ENCODE data around the gene GLCCI1.

The GLCCI1 gene

GRCh38 chr7:7933915-7934526, 34.6 kb upstream of the GLCCI1 start:
- Histone ChIP-seq H3K79me2 (no peaks in the 10 kb centered on the region), H3K4me2 (ENCODE audit: low read length) (no peak overlapping the region), H3K36me3 (ENCODE audit: control insufficient read depth, insufficient read depth, low read length) (no peaks in the 10 kb centered on the region), H3K9ac (no peak overlapping the region), H3K4me1 (no peaks in the 10 kb centered on the region), H3K4me3 (ENCODE audit: low read depth, low read length) (no peak overlapping the region), H3K27me3 (ENCODE audit: control insufficient read depth, insufficient read depth, low read length) (no peaks in the 10 kb centered on the region), H3K9me3 (ENCODE audit: control insufficient read depth, low read length) (no peaks in the 10 kb centered on the region), H2AFZ (no peak overlapping the region), H3K27ac (no peak overlapping the region)
- TF ChIP-seq CTCF (IDR thresholded peaks at IDR 0.05): no peak

DNA sequence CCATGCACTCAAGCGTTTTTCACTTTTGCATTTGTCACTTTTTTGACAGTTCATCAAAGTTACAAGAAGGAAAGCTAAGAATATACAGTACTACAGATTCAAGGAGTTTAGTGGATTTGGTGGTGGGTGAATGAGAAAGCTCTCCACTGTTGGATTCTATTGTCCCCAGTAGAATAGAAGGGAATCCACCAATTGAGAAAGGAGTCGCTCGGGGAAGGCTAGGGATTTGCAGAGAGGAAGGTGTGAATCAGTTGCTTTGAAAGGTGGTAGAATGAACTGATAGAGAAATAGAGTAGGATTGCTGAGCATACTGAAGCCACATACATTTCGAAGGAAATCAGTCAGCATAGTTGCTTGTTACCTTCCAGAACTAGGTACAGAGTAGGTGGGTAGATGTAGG, 33.7 kb upstream of the GLCCI1 start:
- Histone ChIP-seq H3K4me2 (ENCODE audit: low read length) (no peak overlapping the region), H3K36me3 (ENCODE audit: control insufficient read depth, insufficient read depth, low read length) (no peaks in the 10 kb centered on the region), H3K4me1 (no peaks in the 10 kb centered on the region), H3K9me3 (ENCODE audit: control insufficient read depth, low read length) (no peaks in the 10 kb centered on the region), H3K27ac (no peak overlapping the region), H2AFZ (no peak overlapping the region), H3K79me2 (no peaks in the 10 kb centered on the region), H3K27me3 (ENCODE audit: control insufficient read depth, insufficient read depth, low read length) (no peaks in the 10 kb centered on the region), H3K9ac (no peak overlapping the region), H3K4me3 (ENCODE audit: low read depth, low read length) (no peak overlapping the region)
- TF ChIP-seq CTCF (IDR thresholded peaks at IDR 0.05): no peak

- H3K79me2 ChIP-seq: no peaks in the 10 kb centered on the region
- H3K36me3 ChIP-seq (ENCODE audit: control insufficient read depth, insufficient read depth, low read length): no peaks in the 10 kb centered on the region
- no peak overlapping the region for H2AFZ ChIP-seq
- no peak for TF ChIP-seq CTCF (IDR thresholded peaks at IDR 0.05)
- no peaks in the 10 kb centered on the region for H3K9me3 ChIP-seq (ENCODE audit: control insufficient read depth, low read length)
- no peak overlapping the region for H3K4me3 ChIP-seq (ENCODE audit: low read depth, low read length)
- H3K9ac ChIP-seq: no peak overlapping the region
- H3K4me1 ChIP-seq: no peaks in the 10 kb centered on the region
- H3K27me3 ChIP-seq (ENCODE audit: control insufficient read depth, insufficient read depth, low read length): no peaks in the 10 kb centered on the region
- no peak overlapping the region for H3K4me2 ChIP-seq (ENCODE audit: low read length)
- no peak overlapping the region for H3K27ac ChIP-seq
Observed at GRCh38 chr7:7938471-7938870, 30.1 kb upstream of the GLCCI1 start.

DNA sequence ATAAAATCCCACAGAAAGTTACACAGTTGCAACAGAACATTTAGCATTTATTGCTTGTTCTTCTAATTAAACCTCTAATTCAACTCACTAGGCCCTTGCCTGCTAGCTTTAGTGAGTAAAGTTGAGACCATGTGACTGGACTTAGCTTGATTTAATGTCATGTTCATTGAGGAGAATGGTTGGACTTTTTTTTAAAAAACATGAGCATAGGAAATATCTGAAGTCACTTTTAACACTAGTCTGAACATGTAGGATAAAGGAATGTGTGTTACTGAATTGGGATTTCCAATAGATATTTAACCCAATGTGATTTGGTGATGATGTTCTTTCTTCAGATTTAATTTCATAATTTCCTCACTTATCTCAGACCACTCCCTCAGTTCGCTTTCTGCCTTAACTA, 24.6 kb upstream of the GLCCI1 start:
- Histone ChIP-seq H3K79me2 (no peaks in the 10 kb centered on the region), H3K27me3 (ENCODE audit: control insufficient read depth, insufficient read depth, low read length) (no peaks in the 10 kb centered on the region), H3K27ac (no peak overlapping the region), H3K36me3 (ENCODE audit: control insufficient read depth, insufficient read depth, low read length) (no peaks in the 10 kb centered on the region), H3K9ac (no peak overlapping the region), H3K4me3 (ENCODE audit: low read depth, low read length) (no peak overlapping the region), H3K4me1 (no peaks in the 10 kb centered on the region), H2AFZ (no peak overlapping the region), H3K9me3 (ENCODE audit: control insufficient read depth, low read length) (no peaks in the 10 kb centered on the region), H3K4me2 (ENCODE audit: low read length) (no peak overlapping the region)
- no peak for TF ChIP-seq CTCF (IDR thresholded peaks at IDR 0.05)

DNA sequence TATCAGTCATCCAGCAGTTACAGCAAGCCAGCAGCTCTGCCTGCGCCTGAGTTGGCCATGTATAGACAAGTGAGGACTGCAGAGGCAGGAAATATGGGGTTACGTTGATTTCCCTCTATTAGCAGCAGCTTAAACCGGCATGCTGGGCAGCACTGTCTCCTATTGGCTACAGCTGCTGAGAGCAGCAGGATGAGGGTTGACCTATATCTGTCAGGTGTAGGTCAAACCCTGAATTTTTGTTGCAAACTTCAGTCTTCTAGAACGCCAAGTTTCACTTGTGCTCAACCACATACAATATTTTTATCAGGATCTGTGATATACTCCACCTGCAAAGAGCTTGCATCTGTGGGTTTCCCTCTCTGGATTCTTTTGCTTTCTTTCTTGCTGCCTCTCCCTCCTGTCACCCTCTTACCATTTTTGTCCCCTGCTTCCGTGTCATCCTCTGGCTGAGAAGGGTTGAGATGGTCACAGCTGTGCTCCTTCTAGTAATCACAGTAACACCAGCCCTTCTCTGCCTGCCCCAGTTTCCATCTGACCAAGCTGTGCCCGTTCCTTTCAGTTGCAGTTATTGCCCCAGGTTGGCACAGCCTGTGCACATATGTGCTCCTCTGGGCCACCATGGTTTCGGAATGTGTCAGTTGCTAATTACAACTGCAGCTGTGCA, 23.8 kb upstream of the GLCCI1 start:
- no peak overlapping the region for H3K27ac ChIP-seq
- H3K9ac ChIP-seq: no peak overlapping the region
- TF ChIP-seq CTCF (IDR thresholded peaks at IDR 0.05): no peak
- H3K9me3 ChIP-seq (ENCODE audit: control insufficient read depth, low read length): no peaks in the 10 kb centered on the region
- H3K4me2 ChIP-seq (ENCODE audit: low read length): no peak overlapping the region
- no peak overlapping the region for H3K4me3 ChIP-seq (ENCODE audit: low read depth, low read length)
- H3K79me2 ChIP-seq: no peaks in the 10 kb centered on the region
- H3K27me3 ChIP-seq (ENCODE audit: control insufficient read depth, insufficient read depth, low read length): no peaks in the 10 kb centered on the region
- no peaks in the 10 kb centered on the region for H3K4me1 ChIP-seq
- H3K36me3 ChIP-seq (ENCODE audit: control insufficient read depth, insufficient read depth, low read length): no peaks in the 10 kb centered on the region
- no peak overlapping the region for H2AFZ ChIP-seq
